Neural cell (in vitro differentiated cells): Measurements from ENCODE around the gene LYPD3. TPM values are rescaled to one million over a fixed set of nuclear protein-coding genes. Genes with fewer than 3 reads are reported as not detected.

ENCODE experiments used
- H2AFZ ChIP-seq: fragments of 200-600, 300-800 bp; sonication (generic), shearing (Covaris generic); 2 replicates; pipeline ENCODE4 v1.6.0; 2014; ENCODE audit warnings: low read depth, mild to moderate bottlenecking, antibody characterized with exemption, low read length, moderate library complexity
- H3F3A ChIP-seq: fragments of 200-600 bp; shearing (Covaris generic); 2 replicates; pipeline ENCODE4 v1.6.1; 2016; ENCODE audit warnings: mild to moderate bottlenecking, moderate library complexity, mixed read lengths, antibody characterized with exemption, low read length; ENCODE audit not compliant: insufficient read depth, poor library complexity, severe bottlenecking
- H3K27ac ChIP-seq: fragments of 200-600, 300-800 bp; sonication (generic), shearing (Covaris generic); 2 replicates; pipeline ENCODE4 v1.5.1; 2014; ENCODE audit warnings: mild to moderate bottlenecking, low read length, moderate library complexity
- H3K27me3 ChIP-seq: fragments of 300-800, 200-600 bp; sonication (generic), shearing (Covaris generic); 2 replicates; pipeline ENCODE4 v1.6.0; 2014; ENCODE audit warnings: mild to moderate bottlenecking, low read depth, low read length, moderate library complexity; ENCODE audit not compliant: insufficient read depth
- H3K36me3 ChIP-seq: fragments of 300-800, 200-600 bp; sonication (generic), shearing (Covaris generic); 2 replicates; pipeline ENCODE4 v1.5.1; 2014; ENCODE audit warnings: mild to moderate bottlenecking, antibody characterized with exemption, low read length, moderate library complexity; ENCODE audit not compliant: insufficient read depth
- H3K4me2 ChIP-seq: fragments of 300-800, 200-600 bp; sonication (generic), shearing (Covaris generic); 2 replicates; pipeline ENCODE4 v1.6.0; 2014; ENCODE audit warnings: mild to moderate bottlenecking, low read length
- H3K4me3 ChIP-seq: fragments of 300-800, 200-600 bp; sonication (generic), shearing (Covaris generic); 2 replicates; pipeline ENCODE4 v1.5.1; 2014; ENCODE audit warnings: mild to moderate bottlenecking, low read length, moderate library complexity
- H3K79me2 ChIP-seq: fragments of 200-600 bp; shearing (Covaris generic); replicated peaks from 2 replicates; pipeline ENCODE4 v1.6.0; 2014; ENCODE audit warnings: mild to moderate bottlenecking, low read length, moderate library complexity; ENCODE audit not compliant: insufficient read depth
- H3K9ac ChIP-seq: fragments of 300-800, 200-600 bp; sonication (generic), shearing (Covaris generic); 2 replicates; pipeline ENCODE4 v1.6.1; 2016; ENCODE audit warnings: mild to moderate bottlenecking, low read length, mixed read lengths
- H3K9me2 ChIP-seq: fragments of 200-600 bp; shearing (Covaris generic); 2 replicates; pipeline ENCODE4 v1.6.1; 2016; ENCODE audit warnings: mild to moderate bottlenecking, low read length, mixed read lengths; ENCODE audit not compliant: insufficient read depth
- H3K9me3 ChIP-seq: fragments of 200-600, 300-800 bp; sonication (generic), shearing (Covaris generic); 2 replicates; pipeline ENCODE4 v1.6.1; 2016; ENCODE audit warnings: mild to moderate bottlenecking, mixed run types, low read length, moderate library complexity, mixed read lengths
- H4K20me1 ChIP-seq: fragments of 200-600 bp; shearing (Covaris generic); 2 replicates; pipeline ENCODE4 v1.6.1; 2016; ENCODE audit warnings: mild to moderate bottlenecking, mixed run types; ENCODE audit not compliant: insufficient read depth
- CTCF ChIP-seq: fragments of 450-650 bp; IDR thresholded peaks from 2 replicates; pipeline ENCODE4 v1.5.1; 2014; ENCODE audit warnings: antibody characterized with exemption, mild to moderate bottlenecking, moderate library complexity; ENCODE audit not compliant: poor library complexity, severe bottlenecking
- EP300 ChIP-seq: fragments of 450-650 bp; conservative IDR thresholded peaks from 2 replicates; pipeline ENCODE4 v1.6.1; 2014; ENCODE audit warnings: antibody characterized with exemption, mild to moderate bottlenecking, moderate library complexity; ENCODE audit not compliant: poor library complexity, severe bottlenecking
- EZH2 ChIP-seq: fragments of 200-600, 300-800 bp; shearing (Covaris generic), sonication (generic); IDR thresholded peaks from 2 replicates; pipeline ENCODE4 v1.6.1; 2014; ENCODE audit warnings: antibody characterized with exemption, low read length, borderline replicate concordance, mild to moderate bottlenecking; ENCODE audit not compliant: insufficient read depth, poor library complexity, severe bottlenecking
- MXI1 ChIP-seq: fragments of 450-650 bp; conservative IDR thresholded peaks from 2 replicates; pipeline ENCODE4 v1.6.1; 2014; ENCODE audit warnings: antibody characterized with exemption, mild to moderate bottlenecking; ENCODE audit not compliant: poor library complexity, severe bottlenecking
- POLR2AphosphoS5 ChIP-seq: IDR thresholded peaks from 2 replicates; pipeline ENCODE4 v1.6.1; 2012
- RAD21 ChIP-seq: fragments of 450-650 bp; conservative IDR thresholded peaks from 2 replicates; pipeline ENCODE4 v1.6.1; 2014; ENCODE audit warnings: antibody characterized with exemption, mild to moderate bottlenecking, moderate library complexity
- REST ChIP-seq: IDR thresholded peaks from 2 replicates; pipeline ENCODE4 v1.6.1; 2012; ENCODE audit warnings: borderline replicate concordance
- SMC3 ChIP-seq: fragments of 450-650 bp; conservative IDR thresholded peaks from 2 replicates; pipeline ENCODE4 v1.6.1; 2014; ENCODE audit warnings: antibody characterized with exemption, mild to moderate bottlenecking, moderate library complexity; ENCODE audit not compliant: poor library complexity
- TAF1 ChIP-seq: IDR thresholded peaks from 2 replicates; pipeline ENCODE4 v1.6.1; 2012; ENCODE audit warnings: low read depth
- polyA plus RNA-seq: library from polyadenylated mRNA; depleted of rRNA; stranded (reverse); fragments of >200 nt; gene quantifications from 2 replicates; pipeline ENCODE4 v1.2.3, GENCODE V29; 2014

Gene LYPD3
- polyA plus RNA-seq, 1 donor from 2014 or later, result not detected

GRCh38 chr19:43435775-43436174 lies 29.6 kb downstream of the LYPD3 start:
- H3K27me3 ChIP-seq, result no peaks in the 10 kb centered on the region
- H3K9me3 ChIP-seq, result no peaks in the 10 kb centered on the region

GRCh38 chr19:43433689-43434088 lies 31.7 kb downstream of the LYPD3 start:
- Histone ChIP-seq H3K27ac (no peak overlapping the region), H3F3A (no peaks in the 10 kb centered on the region), H3K4me2 (no peak overlapping the region), H3K4me3 (no peak overlapping the region), H4K20me1 (no peaks in the 10 kb centered on the region), H3K36me3 (no peaks in the 10 kb centered on the region), H3K79me2 (no peaks in the 10 kb centered on the region), H3K9me3 (no peaks in the 10 kb centered on the region), H3K9ac (no peak overlapping the region), H3K27me3 (no peaks in the 10 kb centered on the region), H2AFZ (no peak overlapping the region), H3K9me2 (no peaks in the 10 kb centered on the region)
- TF ChIP-seq POLR2AphosphoS5 (no peak), RAD21 (no peak), MXI1 (no peak), EZH2 (no peak), TAF1 (no peak), SMC3 (no peak)

More at GRCh38 chr19:43435775-43436174, 29.6 kb downstream of the LYPD3 start:
- H3K79me2 ChIP-seq, result no peaks in the 10 kb centered on the region
- no peak overlapping the region for H3K4me3 ChIP-seq
- no peak overlapping the region for H3K4me2 ChIP-seq
- no peak overlapping the region for H3K9ac ChIP-seq
- no peaks in the 10 kb centered on the region for H3K36me3 ChIP-seq
- no peaks in the 10 kb centered on the region for H4K20me1 ChIP-seq
- TF ChIP-seq MXI1, result no peak
- TF ChIP-seq EP300, result no peak
- H3F3A ChIP-seq, result no peaks in the 10 kb centered on the region
- no peaks in the 10 kb centered on the region for H3K9me2 ChIP-seq
- no peak overlapping the region for H3K27ac ChIP-seq
- H2AFZ ChIP-seq, result no peak overlapping the region

GRCh38 chr19:43433358-43433673 lies 32.1 kb downstream of the LYPD3 start:
- no peak overlapping the region for H3K9ac ChIP-seq
- no peak overlapping the region for H3K27ac ChIP-seq
- no peaks in the 10 kb centered on the region for H3K9me2 ChIP-seq
- no peaks in the 10 kb centered on the region for H3K27me3 ChIP-seq
- H3K9me3 ChIP-seq, result no peaks in the 10 kb centered on the region
- H3K4me2 ChIP-seq, result no peak overlapping the region
- H3K79me2 ChIP-seq, result no peaks in the 10 kb centered on the region
- no peaks in the 10 kb centered on the region for H4K20me1 ChIP-seq
- TF ChIP-seq RAD21, result no peak
- TF ChIP-seq MXI1, result no peak
- no peak for TF ChIP-seq SMC3
- no peak for TF ChIP-seq REST
- TF ChIP-seq EZH2, result no peak
- no peak for TF ChIP-seq CTCF
- TF ChIP-seq POLR2AphosphoS5, result no peak
- TF ChIP-seq EP300, result no peak
- TF ChIP-seq TAF1, result no peak
- H3K36me3 ChIP-seq, result no peaks in the 10 kb centered on the region
- no peak overlapping the region for H2AFZ ChIP-seq
- no peak overlapping the region for H3K4me3 ChIP-seq
- H3F3A ChIP-seq, result no peaks in the 10 kb centered on the region
